ENCODE data around the gene RNF19B.

DNA sequence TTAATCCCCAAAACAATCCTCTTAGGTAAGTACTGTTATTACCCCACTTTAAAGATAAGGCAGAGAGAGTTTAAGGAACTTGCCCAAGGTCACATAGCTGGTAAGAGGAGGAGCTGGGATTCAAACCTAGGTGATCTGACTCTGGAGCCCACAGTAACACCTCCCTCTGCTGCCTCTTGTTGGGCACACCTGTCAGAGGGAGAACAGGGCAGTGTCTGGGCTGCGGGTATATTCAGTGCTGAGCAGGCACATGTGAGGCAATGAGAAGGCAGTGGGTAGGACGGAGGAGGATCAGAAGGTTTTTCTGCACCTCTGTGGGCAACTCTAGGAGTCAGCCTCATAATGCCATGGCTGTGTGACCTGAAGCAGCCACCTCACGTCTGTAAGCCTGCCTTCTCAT lies 76.5 kb downstream of the RNF19B start:
- TF ChIP-seq GATA3 (IDR thresholded peaks at IDR 0.05; ENCODE audit: low read depth, low read length) (no peak), GATA2 (IDR thresholded peaks at IDR 0.05; ENCODE audit: low read depth, low read length) (no peak)

Measured in SH-SY5Y (cell line).